Inflammatory macrophage treated with lipopolysaccharide for 4 hours (primary cell): Measurements from ENCODE around the gene GDAP1L1.

ENCODE experiments used
- DNase-seq: peaks from one replicate; pipeline ENCODE4 v3.0.0-alpha.2; 2020

The GDAP1L1 gene

GRCh38 chr20:44247131-44247571 lies at the start of gene GDAP1L1:
Gene GDAP1L1, plus strand, starts transcription at chr20:44247308. Its CDS starts 27 bp downstream, at chr20:44247335.
- DNase-seq, result no peak

GRCh38 chr20:44198872-44199271 lies 48.2 kb upstream of the GDAP1L1 start:
- DNase-seq, result no peak

- DNase-seq, result no peak
Observed at GRCh38 chr20:44199877-44200276, 47.2 kb upstream of the GDAP1L1 start.

GRCh38 chr20:44200371-44200770 lies 46.7 kb upstream of the GDAP1L1 start:
- no peak for DNase-seq

- no peak for DNase-seq
Observed at GRCh38 chr20:44200983-44201382, 46.1 kb upstream of the GDAP1L1 start.

- no peak for DNase-seq
Observed at GRCh38 chr20:44203161-44203560, 43.9 kb upstream of the GDAP1L1 start.

- DNase-seq, result peak; percentile 65
Observed at GRCh38 chr20:44204156-44204831, 42.8 kb upstream of the GDAP1L1 start.

- DNase-seq, result no peak
Observed at GRCh38 chr20:44204832-44205215, 42.3 kb upstream of the GDAP1L1 start.

- no peak for DNase-seq
Observed at GRCh38 chr20:44206132-44206531, 41.0 kb upstream of the GDAP1L1 start.

GRCh38 chr20:44207126-44207723 lies 39.9 kb upstream of the GDAP1L1 start:
- DNase-seq, result peak; percentile 86

GRCh38 chr20:44208165-44208564 lies 38.9 kb upstream of the GDAP1L1 start:
- no peak for DNase-seq

- peak; percentile 33 for DNase-seq
Observed at GRCh38 chr20:44208770-44209169, 38.3 kb upstream of the GDAP1L1 start.

- DNase-seq, result peak; percentile 49
Observed at GRCh38 chr20:44209686-44210405, 37.3 kb upstream of the GDAP1L1 start.

- DNase-seq, result peak; percentile 98
Observed at GRCh38 chr20:44210406-44211176, 36.5 kb upstream of the GDAP1L1 start, which contains the start of gene OSER1. Gene OSER1, minus strand, starts transcription at chr20:44210771. Its CDS starts 3,814 bp downstream, at chr20:44206957.

GRCh38 chr20:44211177-44212039 lies 35.7 kb upstream of the GDAP1L1 start:
- peak; percentile 23 for DNase-seq

- DNase-seq, result no peak
Observed at GRCh38 chr20:44212792-44213191, 34.3 kb upstream of the GDAP1L1 start.

GRCh38 chr20:44215125-44215524 lies 32.0 kb upstream of the GDAP1L1 start:
- DNase-seq, result peak; percentile 64

GRCh38 chr20:44217342-44218092 lies 29.6 kb upstream of the GDAP1L1 start:
- DNase-seq, result peak; percentile 70

GRCh38 chr20:44218446-44218845 lies 28.7 kb upstream of the GDAP1L1 start:
- DNase-seq, result no peak

GRCh38 chr20:44219170-44219730 lies 27.9 kb upstream of the GDAP1L1 start:
- DNase-seq, result no peak

GRCh38 chr20:44219791-44220190 lies 27.3 kb upstream of the GDAP1L1 start:
- no peak for DNase-seq
